Cardiac fibroblast (primary cell): ENCODE results near the gene EOMES.
A peak's percentile ranks its signal among the peaks of the same experiment; 100 is the strongest.

ENCODE experiments used
- DNase-seq, 2 donors: peaks; one replicate each; pipeline versions ENCODE4 v3.0.0 to v3.0.0-alpha.2; 2010; ENCODE audit warnings: low read depth in 2 of 2
- H3K4me3 ChIP-seq, 2 donors: replicated peaks in 1 of 2; 1 replicate in 1 of 2; 2 replicates in 1 of 2; pipeline ENCODE4 v1.5.1; 2011; ENCODE audit warnings: low read depth in 2 of 2, low read length in 2 of 2, mild to moderate bottlenecking in 2 of 2, moderate library complexity in 1 of 2
- CTCF ChIP-seq: IDR thresholded peaks from one replicate; pipeline ENCODE4 v1.5.1; 2011; ENCODE audit warnings: low read depth, mild to moderate bottlenecking, low read length, inconsistent platforms

Gene EOMES

GRCh38 chr3:27715454-27715806, 6.7 kb downstream of the EOMES start:
- DNase-seq = no peak
- peak overlapping the region in 1 of 2 donors; percentile 4 for H3K4me3 ChIP-seq
- no peak for TF ChIP-seq CTCF

- no peak for DNase-seq
- H3K4me3 ChIP-seq = peak overlapping the region in 1 of 2 donors; percentile 4
- TF ChIP-seq CTCF = no peak
These were observed 7.2 kb downstream of the EOMES start for GRCh38 chr3:27714692-27715453.

GRCh38 chr3:27714146-27714526, 8.0 kb downstream of the EOMES start:
- no peak for TF ChIP-seq CTCF
- H3K4me3 ChIP-seq = no peak overlapping the region
- DNase-seq = no peak

- TF ChIP-seq CTCF = no peak
- H3K4me3 ChIP-seq = peak overlapping the region; percentile 52 to 59
- DNase-seq = no peak
These were observed 8.5 kb downstream of the EOMES start for GRCh38 chr3:27713435-27714145.

- no peak for TF ChIP-seq CTCF
- H3K4me3 ChIP-seq = peak overlapping the region; percentile 52 to 59
- no peak for DNase-seq
These were observed 9.1 kb downstream of the EOMES start for GRCh38 chr3:27713078-27713423.

- peak; percentile 89 for TF ChIP-seq CTCF
- DNase-seq = peak; percentile 88
- peak overlapping the region; percentile 52 to 59 for H3K4me3 ChIP-seq
These were observed 9.7 kb downstream of the EOMES start for GRCh38 chr3:27712136-27713077.
